Middle frontal gyrus (tissue), 1 donor: Measurements from ENCODE around the gene LRPAP1.

Experiments used
- DNase-seq: peaks from one replicate; pipeline ENCODE4 v3.0.0-alpha.2; 2015; ENCODE audit warnings: low spot score; ENCODE audit errors: extremely low spot score

LRPAP1 gene

GRCh38 chr4:3501825-3502425 is 30.3 kb downstream of the LRPAP1 start:
- DNase-seq, result no peak

GRCh38 chr4:3501126-3501824 is 30.9 kb downstream of the LRPAP1 start:
- DNase-seq, result no peak

GRCh38 chr4:3500634-3501101 is 31.6 kb downstream of the LRPAP1 start:
- DNase-seq, result no peak

- DNase-seq, result no peak
Observed at GRCh38 chr4:3500111-3500510, 32.1 kb downstream of the LRPAP1 start.

GRCh38 chr4:3499710-3500109 is 32.5 kb downstream of the LRPAP1 start:
- no peak for DNase-seq

- no peak for DNase-seq
Observed at GRCh38 chr4:3498901-3499510, 33.2 kb downstream of the LRPAP1 start.

GRCh38 chr4:3498407-3498806 is 33.8 kb downstream of the LRPAP1 start:
- DNase-seq, result no peak

- no peak for DNase-seq
Observed at GRCh38 chr4:3497523-3498389, 34.5 kb downstream of the LRPAP1 start.

- no peak for DNase-seq
Observed at GRCh38 chr4:3497095-3497494, 35.1 kb downstream of the LRPAP1 start.

GRCh38 chr4:3496021-3496420 is 36.2 kb downstream of the LRPAP1 start:
- no peak for DNase-seq

- DNase-seq, result no peak
Observed at GRCh38 chr4:3495204-3495975, 36.8 kb downstream of the LRPAP1 start.

- no peak for DNase-seq
Observed at GRCh38 chr4:3494462-3494871, 37.8 kb downstream of the LRPAP1 start.

- no peak for DNase-seq
Observed at GRCh38 chr4:3493720-3494461, 38.3 kb downstream of the LRPAP1 start.

- no peak for DNase-seq
Observed at GRCh38 chr4:3492741-3493719, 39.2 kb downstream of the LRPAP1 start.

- no peak for DNase-seq
Observed at GRCh38 chr4:3491681-3492405, 40.4 kb downstream of the LRPAP1 start.

- no peak for DNase-seq
Observed at GRCh38 chr4:3489451-3489962, 42.7 kb downstream of the LRPAP1 start.

GRCh38 chr4:3488820-3489219 is 43.4 kb downstream of the LRPAP1 start:
- DNase-seq, result no peak

GRCh38 chr4:3487861-3488260 is 44.4 kb downstream of the LRPAP1 start:
- DNase-seq, result no peak
